GM12878 (cell line): ENCODE measurements around the gene PCNP. TPM values are rescaled to one million over a fixed set of nuclear protein-coding genes. Genes with fewer than 3 reads are reported as not detected.

Source experiments
- ATAC-seq: fragments of 200-7000 bp; cut with Tn5 transposase; 3 replicates; pipeline ENCODE4 v1.9.1; 2020; ENCODE audit warnings: mild to moderate bottlenecking, moderate library complexity
- BruUV-seq: library from RNA; stranded (reverse); fragments of 400-500 nt; replicated peaks from 2 replicates; lab custom pipeline; 2021; lab: Mats Ljungman, UMichigan
- CTCF ChIA-PET: fragments of 300-600 bp; sonication (Branson Sonifier 250); formaldehyde crosslinking; extraction: SDS; loops from one replicate; lab custom pipeline; 2021; ENCODE audit warnings: inconsistent platforms; lab: Yijun Ruan, JAX
- POLR2A ChIA-PET: fragments of 350-600 bp; formaldehyde crosslinking; extraction: SDS; loops from one replicate; lab custom pipeline; 2021; ENCODE audit warnings: inconsistent platforms; lab: Charles Lee
- RAD21 ChIA-PET: fragments of 300-600 bp; sonication (Branson Sonifier 250); formaldehyde crosslinking; loops from one replicate; lab custom pipeline; 2023; ENCODE audit warnings: antibody characterized with exemption; ENCODE audit not compliant: unreplicated experiment; lab: Charles Lee
- SMC1A ChIA-PET: fragments of 300-600 bp; sonication (Branson Sonifier 250); formaldehyde crosslinking; loops from one replicate; lab custom pipeline; 2023; ENCODE audit not compliant: unreplicated experiment, uncharacterized antibody; lab: Charles Lee
- DNase-seq: peaks from one replicate; pipeline ENCODE4 v3.0.0-alpha.2; 2011; ENCODE audit warnings: low read depth, low spot score
- FAIRE-seq: peaks from 3 replicates; lab custom pipeline; 2011; peaks lifted over from hg19 to GRCh38; lab: Jason Lieb, UNC
- H2AFZ ChIP-seq: 2 replicates; pipeline ENCODE4 v1.6.0; 2011; ENCODE audit warnings: low read depth, low read length, control low read depth; ENCODE audit not compliant: control insufficient read depth
- H3K27ac ChIP-seq: 2 replicates; pipeline ENCODE4 v1.5.1; 2011; ENCODE audit warnings: control low read depth; ENCODE audit not compliant: control insufficient read depth, insufficient read depth
- H3K27me3 ChIP-seq, 2 experiments: replicated peaks in 1 of 2; 2 replicates each; pipeline versions ENCODE4 v1.6.0 to v1.6.1; 2011; ENCODE audit warnings: low read length in 1 of 2; ENCODE audit not compliant: control insufficient read depth in 2 of 2, insufficient read depth in 2 of 2
- H3K36me3 ChIP-seq, 2 experiments: 2 replicates each; pipeline ENCODE4 v1.5.1; 2011; ENCODE audit warnings: low read length in 1 of 2; ENCODE audit not compliant: control insufficient read depth in 2 of 2, insufficient read depth in 2 of 2
- H3K4me1 ChIP-seq: 2 replicates; pipeline ENCODE4 v1.6.1; 2011; ENCODE audit warnings: mild to moderate bottlenecking, low read length, moderate library complexity, mixed read lengths; ENCODE audit not compliant: control insufficient read depth, insufficient read depth
- H3K4me2 ChIP-seq: 2 replicates; pipeline ENCODE4 v1.6.0; 2011; ENCODE audit warnings: control low read depth; ENCODE audit not compliant: control insufficient read depth, insufficient read depth
- H3K4me3 ChIP-seq: fragments of 200-600 bp; sonication (generic); 2 replicates; pipeline ENCODE4 v1.5.1; 2016
- H3K79me2 ChIP-seq: 2 replicates; pipeline ENCODE4 v1.6.0; 2011; ENCODE audit warnings: low read length; ENCODE audit not compliant: control insufficient read depth, insufficient read depth
- H3K9ac ChIP-seq: 2 replicates; pipeline ENCODE4 v1.8.0; 2011; ENCODE audit warnings: low read length, control low read depth, mixed read lengths; ENCODE audit not compliant: control insufficient read depth, insufficient read depth
- H3K9me3 ChIP-seq: replicated peaks from 3 replicates; pipeline ENCODE4 v1.5.1; 2011; ENCODE audit warnings: mild to moderate bottlenecking, low read length; ENCODE audit not compliant: control insufficient read depth, insufficient read depth
- H4K20me1 ChIP-seq: 2 replicates; pipeline ENCODE4 v1.6.0; 2011; ENCODE audit not compliant: control insufficient read depth, insufficient read depth
- IKZF1 ChIP-seq: fragments of 450-650 bp; conservative IDR thresholded peaks from 2 replicates; pipeline ENCODE4 v1.6.1; 2017; ENCODE audit warnings: antibody characterized with exemption, mild to moderate bottlenecking
- MLLT1 ChIP-seq: fragments of 450-650 bp; IDR thresholded peaks from 2 replicates; pipeline ENCODE4 v1.6.1; 2016; ENCODE audit warnings: mild to moderate bottlenecking
- NFXL1 ChIP-seq: fragments of 450-650 bp; IDR thresholded peaks from 2 replicates; pipeline ENCODE4 v1.6.1; 2017; ENCODE audit warnings: antibody characterized with exemption, mild to moderate bottlenecking, borderline replicate concordance
- PAX8 ChIP-seq: fragments of 450-650 bp; IDR thresholded peaks from 2 replicates; pipeline ENCODE4 v1.6.1; 2017; ENCODE audit warnings: mild to moderate bottlenecking, moderate library complexity
- RAD21 ChIP-seq: IDR thresholded peaks from 2 replicates; pipeline ENCODE4 v1.6.1; 2011; ENCODE audit warnings: mild to moderate bottlenecking, low read depth, low read length, moderate library complexity; ENCODE audit not compliant: insufficient read depth
- SIX5 ChIP-seq: IDR thresholded peaks from 2 replicates; pipeline ENCODE4 v1.6.1; 2011; ENCODE audit warnings: mild to moderate bottlenecking, low read depth, low read length, moderate library complexity; ENCODE audit not compliant: severe bottlenecking
- SMC3 ChIP-seq: IDR thresholded peaks from 2 replicates; pipeline ENCODE4 v1.6.1; 2011; ENCODE audit warnings: low read length, improper control_type of control experiment, borderline replicate concordance
- WGBS: methylation state at CpG from one replicate; pipeline ENCODE4 v1.1.6; 2016; ENCODE audit warnings: low lambda C conversion rate; ENCODE audit not compliant: insufficient replicate concordance, insufficient coverage; ENCODE audit errors: missing lambda C conversion rate; 5-methylcytosine and 5-hydroxymethylcytosine counted together
- in situ Hi-C: fragments of 300-500 bp; cut with MboI; formaldehyde crosslinking; loops from 9 replicates; pipeline ENCODE4 v1.14.3; 2018; ENCODE audit warnings: mixed read lengths
- intact Hi-C: fragments of 100-400 bp; cut with micrococcal nuclease; formaldehyde crosslinking; loops from one replicate; pipeline ENCODE4 v1.14.2; 2022; ENCODE audit not compliant: unreplicated experiment
- polyA plus RNA-seq, 11 experiments: library from polyadenylated mRNA; depleted of rRNA in 4 of 11; unstranded in 6 of 11; stranded (reverse) in 5 of 11; fragments of >200 nt; fragmentation: Nextera tagmentation in 4 of 11; fragmentation: Illumina TruSeq in 1 of 11; extraction: Ambion mirVana in 4 of 11; extraction: Trizol in 1 of 11; gene quantifications; 1 replicate in 1 of 11; 2 replicates in 10 of 11; pipeline versions ENCODE4 v1.2.1 to v1.2.3, GENCODE V29; 2011 to 2016; ENCODE audit warnings: inconsistent platforms in 2 of 11, missing spikeins in 2 of 11, low read depth in 1 of 11
- total RNA-seq, 4 experiments: library from RNA; depleted of rRNA in 3 of 4; stranded (reverse); fragments of >200 nt in 3 of 4; fragmentation: Illumina TruSeq in 1 of 4; extraction: Trizol in 1 of 4; gene quantifications; 2 replicates each; pipeline versions ENCODE4 v1.2.1 to v1.2.3, GENCODE V29; 2013 to 2021
- TF ChIP-seq, protein P1 (sequence below): IDR thresholded peaks from 2 replicates; pipeline ENCODE4 v1.6.1; 2011; ENCODE audit warnings: borderline replicate concordance, low read depth, mild to moderate bottlenecking, moderate library complexity, low read length; ENCODE audit not compliant: insufficient read depth, poor library complexity, severe bottlenecking

Gene PCNP
- total and polyA plus RNA-seq, 10 of the 15 experiments (the other 5 are each of a cell fraction or from before 2014, with no cell fraction given), result 49.8 to 179 (median 109) TPM

DNA sequence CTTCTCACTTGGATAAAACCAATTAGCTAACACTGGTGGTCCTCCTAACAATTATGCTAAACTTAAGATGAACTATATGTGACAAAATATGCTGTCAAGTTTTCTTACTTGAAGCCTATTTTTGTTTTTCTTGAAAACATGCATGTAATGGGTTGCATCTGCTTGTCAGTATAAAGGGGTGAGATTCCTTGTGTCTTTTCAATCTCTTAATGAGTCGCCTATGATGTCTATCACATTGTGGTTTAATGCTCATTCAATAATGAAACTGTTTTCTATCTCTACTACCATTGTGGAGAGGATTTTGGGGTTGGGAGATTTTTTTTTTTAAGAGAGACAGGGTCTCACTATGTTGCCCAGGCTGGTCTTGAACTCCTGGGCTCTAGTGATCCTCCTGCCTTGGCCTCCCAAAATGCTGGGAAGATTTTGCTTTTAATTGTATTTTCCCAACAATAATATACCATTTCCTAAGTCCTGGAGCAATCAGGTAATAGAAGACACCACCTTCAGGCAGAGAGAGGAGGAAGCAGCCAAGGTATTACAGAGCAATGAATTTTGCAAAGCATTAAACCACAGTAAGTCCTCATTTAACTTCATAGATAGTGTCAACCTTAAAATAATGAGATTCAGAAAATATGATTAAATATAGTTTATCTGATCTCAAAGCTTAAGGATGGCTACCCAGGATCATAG lies 29.7 kb upstream of the PCNP start (continued):
- TF ChIP-seq RAD21 (peak; percentile 15; the same call in 1 of the 2 replicates), PAX8 (no peak), SIX5 (no peak)

- no peak for TF ChIP-seq NFXL1
- TF ChIP-seq, protein P1, sequence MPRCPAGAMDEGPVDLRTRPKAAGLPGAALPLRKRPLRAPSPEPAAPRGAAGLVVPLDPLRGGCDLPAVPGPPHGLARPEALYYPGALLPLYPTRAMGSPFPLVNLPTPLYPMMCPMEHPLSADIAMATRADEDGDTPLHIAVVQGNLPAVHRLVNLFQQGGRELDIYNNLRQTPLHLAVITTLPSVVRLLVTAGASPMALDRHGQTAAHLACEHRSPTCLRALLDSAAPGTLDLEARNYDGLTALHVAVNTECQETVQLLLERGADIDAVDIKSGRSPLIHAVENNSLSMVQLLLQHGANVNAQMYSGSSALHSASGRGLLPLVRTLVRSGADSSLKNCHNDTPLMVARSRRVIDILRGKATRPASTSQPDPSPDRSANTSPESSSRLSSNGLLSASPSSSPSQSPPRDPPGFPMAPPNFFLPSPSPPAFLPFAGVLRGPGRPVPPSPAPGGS, result no peak
- TF ChIP-seq IKZF1, result no peak
- no peak for TF ChIP-seq SMC3
- TF ChIP-seq MLLT1, result no peak
- TF ChIP-seq, all 136 proteins: peak for 0
- ATAC-seq, result no peak
- no peak overlapping the region for H3K4me2 ChIP-seq
- H2AFZ ChIP-seq, result no peak overlapping the region
- SMC1A ChIA-PET, result interaction anchor here (1.0 kb wide), 1 partner anchor 13 kb away, joined by 3 read pairs; no protein-coding TSS in a partner anchor
- BruUV-seq, result no TSS peak
- no peak for DNase-seq
- H4K20me1 ChIP-seq, result no peaks in the 10 kb centered on the region
- no peaks in the 10 kb centered on the region for H3K79me2 ChIP-seq
- H3K9me3 ChIP-seq, result no peaks in the 10 kb centered on the region
- no peaks in the 10 kb centered on the region for H3K4me1 ChIP-seq
- FAIRE-seq, result no peak
- intact Hi-C loops, result no loop called here
- POLR2A ChIA-PET, result interaction anchor here (0.6 kb wide), 1 partner anchor 110 kb away, joined by 5 read pairs; no protein-coding TSS in a partner anchor
- H3K27ac ChIP-seq, result no peak overlapping the region
- in situ Hi-C loops, result no loop called here
- H3K9ac ChIP-seq, result no peak overlapping the region
- WGBS, result 48% methylated on average over 2 of the region's 2 CpGs
- H3K4me3 ChIP-seq, result no peak overlapping the region
- CTCF ChIA-PET, result no interaction called here
- H3K36me3 ChIP-seq, result no peaks in the 10 kb centered on the region
- no peaks in the 10 kb centered on the region for H3K27me3 ChIP-seq
- RAD21 ChIA-PET, result no interaction called here
Observed at GRCh38 chr3:101548527-101549105, 25.4 kb upstream of the PCNP start.
